Type B pancreatic cell (in vitro differentiated cells): Measurements from ENCODE around the gene HCK. TPM values are rescaled to one million over a fixed set of nuclear protein-coding genes. Genes with fewer than 3 reads are reported as not detected.

Experiments
- DNase-seq: peaks from one replicate; pipeline ENCODE4 v3.0.0; 2021; ENCODE audit warnings: mixed read lengths; ENCODE audit not compliant: unreplicated experiment; ENCODE audit errors: extremely low spot score
- H3K27ac Mint-ChIP-seq: 2 replicates; pipeline ENCODE4 v1.8.0; 2021; ENCODE audit warnings: mild to moderate bottlenecking, mixed read lengths
- H3K27me3 Mint-ChIP-seq: 2 replicates; pipeline ENCODE4 v1.8.0; 2021; ENCODE audit warnings: mixed read lengths
- H3K36me3 Mint-ChIP-seq: 2 replicates; pipeline ENCODE4 v1.8.0; 2021; ENCODE audit warnings: mixed read lengths
- H3K4me1 Mint-ChIP-seq: one replicate; pipeline ENCODE4 v1.8.0; 2021; ENCODE audit warnings: mixed read lengths; ENCODE audit not compliant: unreplicated experiment
- H3K4me3 Mint-ChIP-seq: 2 replicates; pipeline ENCODE4 v1.8.0; 2021; ENCODE audit warnings: mild to moderate bottlenecking, mixed read lengths
- H3K9me3 Mint-ChIP-seq: 2 replicates; pipeline ENCODE4 v1.8.0; 2021; ENCODE audit warnings: mixed read lengths
- total RNA-seq: library from RNA; stranded (reverse); gene quantifications from 2 replicates; pipeline ENCODE4 v1.2.1, GENCODE V29; 2021; ENCODE audit warnings: low replicate concordance
- TF ChIP-seq, protein P1 (sequence below): fragments of 200-600 bp; sonication (generic); conservative IDR thresholded peaks from 2 replicates; pipeline ENCODE4 v1.5.0; 2021; ENCODE audit warnings: antibody characterized with exemption, mild to moderate bottlenecking

Gene HCK
- total RNA-seq, 1 donor from 2014 or later: not detected

DNA sequence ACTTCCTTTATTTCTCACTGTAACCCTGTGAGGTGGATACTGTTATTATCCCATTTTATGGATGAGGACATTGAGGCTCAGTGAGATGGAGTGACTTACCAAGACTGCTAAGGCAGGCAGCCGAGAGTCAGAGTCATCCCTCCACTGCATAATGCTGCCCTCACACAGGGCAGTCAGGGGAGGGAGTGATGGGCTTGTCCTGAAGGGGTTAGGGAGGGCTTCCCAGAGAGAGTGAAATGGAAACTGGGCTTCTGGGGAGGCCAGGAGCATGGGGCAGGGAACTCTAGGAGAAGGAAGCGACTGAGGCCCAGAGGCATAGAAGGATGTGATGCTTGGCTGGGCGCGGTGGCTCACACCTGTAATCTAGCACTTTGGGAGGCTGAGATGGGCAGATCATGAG, 88.6 kb downstream of the HCK start:
- Mint-ChIP-seq H3K4me1 (no peaks in the 10 kb centered on the region), H3K36me3 (peaks cover 56% of the 10 kb centered on the region), H3K27me3 (no peaks in the 10 kb centered on the region), H3K4me3 (no peak overlapping the region), H3K9me3 (no peaks in the 10 kb centered on the region), H3K27ac (no peak overlapping the region)
- no peak for DNase-seq
- TF ChIP-seq, protein P1, sequence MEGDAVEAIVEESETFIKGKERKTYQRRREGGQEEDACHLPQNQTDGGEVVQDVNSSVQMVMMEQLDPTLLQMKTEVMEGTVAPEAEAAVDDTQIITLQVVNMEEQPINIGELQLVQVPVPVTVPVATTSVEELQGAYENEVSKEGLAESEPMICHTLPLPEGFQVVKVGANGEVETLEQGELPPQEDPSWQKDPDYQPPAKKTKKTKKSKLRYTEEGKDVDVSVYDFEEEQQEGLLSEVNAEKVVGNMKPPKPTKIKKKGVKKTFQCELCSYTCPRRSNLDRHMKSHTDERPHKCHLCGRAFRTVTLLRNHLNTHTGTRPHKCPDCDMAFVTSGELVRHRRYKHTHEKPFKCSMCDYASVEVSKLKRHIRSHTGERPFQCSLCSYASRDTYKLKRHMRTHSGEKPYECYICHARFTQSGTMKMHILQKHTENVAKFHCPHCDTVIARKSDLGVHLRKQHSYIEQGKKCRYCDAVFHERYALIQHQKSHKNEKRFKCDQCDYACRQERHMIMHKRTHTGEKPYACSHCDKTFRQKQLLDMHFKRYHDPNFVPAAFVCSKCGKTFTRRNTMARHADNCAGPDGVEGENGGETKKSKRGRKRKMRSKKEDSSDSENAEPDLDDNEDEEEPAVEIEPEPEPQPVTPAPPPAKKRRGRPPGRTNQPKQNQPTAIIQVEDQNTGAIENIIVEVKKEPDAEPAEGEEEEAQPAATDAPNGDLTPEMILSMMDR: no peak

DNA sequence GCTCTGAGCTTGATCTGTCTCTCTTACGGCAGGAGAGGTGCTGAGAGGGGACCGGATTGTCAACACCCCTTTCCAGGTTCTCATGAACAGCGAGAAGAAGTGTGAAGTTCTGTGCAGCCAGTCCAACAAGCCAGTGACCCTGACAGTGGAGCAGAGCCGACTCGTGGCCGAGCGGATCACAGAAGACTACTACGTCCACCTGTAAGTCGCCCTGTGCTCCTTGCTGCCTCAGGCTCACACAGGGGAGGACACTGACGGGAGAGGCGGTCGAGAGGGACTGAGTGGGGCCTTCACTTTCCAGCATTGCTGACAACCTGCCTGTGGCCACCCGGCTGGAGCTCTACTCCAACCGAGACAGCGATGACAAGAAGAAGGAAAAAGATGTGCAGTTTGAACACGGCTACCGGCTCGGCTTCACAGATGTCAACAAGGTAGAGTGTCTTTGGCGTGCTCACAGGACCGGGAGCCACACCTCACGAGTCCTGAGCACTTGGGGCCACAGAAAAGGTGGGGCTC, 89.5 kb downstream of the HCK start:
- Mint-ChIP-seq H3K36me3 (peaks cover 62% of the 10 kb centered on the region), H3K4me1 (no peaks in the 10 kb centered on the region), H3K27me3 (no peaks in the 10 kb centered on the region), H3K27ac (no peak overlapping the region), H3K4me3 (no peak overlapping the region), H3K9me3 (no peaks in the 10 kb centered on the region)
- no peak for DNase-seq
- TF ChIP-seq, protein P1: no peak

DNA sequence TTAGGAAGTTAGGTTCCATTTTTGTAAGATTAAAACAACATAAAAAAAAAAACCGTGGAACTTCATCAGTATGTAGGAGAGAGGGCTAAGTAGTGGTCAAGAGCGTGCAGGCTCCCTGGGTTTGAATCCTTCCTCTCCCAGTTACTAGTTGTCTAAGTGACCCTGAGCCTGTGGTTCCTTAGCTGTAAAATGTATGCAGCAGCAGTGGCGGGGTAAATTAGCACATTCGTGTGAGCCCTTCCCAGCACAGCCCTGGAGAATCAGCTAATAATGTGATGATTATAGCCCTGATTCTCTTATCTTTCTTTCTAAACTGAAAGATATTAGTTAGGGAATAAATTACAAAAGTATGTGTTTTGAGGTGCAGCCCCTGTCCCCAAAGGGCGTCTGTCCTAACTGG, 90.0 kb downstream of the HCK start:
- H3K9me3 Mint-ChIP-seq: no peaks in the 10 kb centered on the region
- peaks cover 65% of the 10 kb centered on the region for H3K36me3 Mint-ChIP-seq
- H3K4me3 Mint-ChIP-seq: no peak overlapping the region
- TF ChIP-seq, protein P1: no peak
- H3K27me3 Mint-ChIP-seq: no peaks in the 10 kb centered on the region
- DNase-seq: no peak
- no peak overlapping the region for H3K27ac Mint-ChIP-seq
- H3K4me1 Mint-ChIP-seq: no peaks in the 10 kb centered on the region

DNA sequence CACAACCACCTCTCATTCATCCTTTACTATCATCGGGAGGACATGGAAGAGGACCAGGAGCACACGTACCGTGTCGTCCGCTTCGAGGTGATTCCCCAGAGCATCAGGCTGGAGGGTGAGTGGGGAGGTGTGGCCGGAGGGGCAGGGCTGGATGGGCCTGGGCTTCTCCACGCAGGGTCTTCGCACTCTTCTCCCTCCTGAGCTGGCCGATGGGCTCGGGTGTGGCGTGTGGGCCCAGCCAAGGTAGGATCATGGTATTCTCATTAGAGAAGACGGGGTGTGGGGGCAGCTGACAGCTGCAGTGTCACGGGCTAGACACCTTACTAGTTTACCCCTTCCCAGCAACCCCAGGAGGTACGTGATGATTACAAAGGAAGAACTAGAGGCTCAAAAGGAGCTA, 90.9 kb downstream of the HCK start:
- H3K4me3 Mint-ChIP-seq: no peak overlapping the region
- H3K27ac Mint-ChIP-seq: no peak overlapping the region
- DNase-seq: no peak
- H3K4me1 Mint-ChIP-seq: no peaks in the 10 kb centered on the region
- TF ChIP-seq, protein P1: no peak
- peaks cover 63% of the 10 kb centered on the region for H3K36me3 Mint-ChIP-seq
- no peaks in the 10 kb centered on the region for H3K27me3 Mint-ChIP-seq
- H3K9me3 Mint-ChIP-seq: no peaks in the 10 kb centered on the region

DNA sequence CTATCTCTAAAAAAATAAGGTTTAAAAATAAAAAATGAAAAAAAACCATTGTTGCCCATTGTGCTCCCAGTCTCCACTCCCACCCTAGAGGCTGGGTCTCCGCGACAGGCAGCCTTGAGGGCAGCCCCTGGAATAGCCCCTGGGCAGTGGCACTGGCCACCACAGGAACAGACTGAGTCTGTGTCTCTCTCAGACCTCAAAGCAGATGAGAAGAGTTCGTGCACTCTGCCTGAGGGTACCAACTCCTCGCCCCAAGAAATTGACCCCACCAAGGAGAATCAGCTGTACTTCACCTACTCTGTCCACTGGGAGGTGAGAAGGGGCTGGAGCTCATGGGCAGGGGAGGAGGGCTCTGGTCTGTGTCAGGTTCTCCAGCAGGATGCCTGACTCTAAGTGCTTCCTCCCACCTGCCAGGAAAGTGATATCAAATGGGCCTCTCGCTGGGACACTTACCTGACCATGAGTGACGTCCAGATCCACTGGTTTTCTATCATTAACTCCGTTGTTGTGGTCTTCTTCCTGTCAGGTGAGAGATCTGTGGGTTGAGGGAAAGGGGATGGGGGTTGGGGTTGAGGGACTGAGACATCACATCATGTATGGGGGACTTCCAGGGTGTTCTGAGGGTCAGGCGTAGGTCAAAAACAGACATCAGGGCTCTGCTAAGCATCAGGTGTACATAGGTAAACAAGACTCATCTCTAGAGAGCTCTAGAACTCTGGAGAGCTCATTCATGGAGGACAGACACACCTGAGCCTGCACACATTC, 93.0 kb downstream of the HCK start:
- Mint-ChIP-seq H3K27ac (no peak overlapping the region), H3K9me3 (no peaks in the 10 kb centered on the region), H3K27me3 (no peaks in the 10 kb centered on the region), H3K4me1 (no peaks in the 10 kb centered on the region), H3K36me3 (peaks cover 58% of the 10 kb centered on the region), H3K4me3 (no peak overlapping the region)
- TF ChIP-seq, protein P1: no peak
- no peak for DNase-seq
